Measurements from ENCODE around the gene RNF114. TPM values are rescaled to one million over a fixed set of nuclear protein-coding genes. Genes with fewer than 3 reads are reported as not detected.

The RNF114 gene
- total and polyA plus RNA-seq, 4 donors = 37.6 to 69.7 (median 60.0) TPM

DNA sequence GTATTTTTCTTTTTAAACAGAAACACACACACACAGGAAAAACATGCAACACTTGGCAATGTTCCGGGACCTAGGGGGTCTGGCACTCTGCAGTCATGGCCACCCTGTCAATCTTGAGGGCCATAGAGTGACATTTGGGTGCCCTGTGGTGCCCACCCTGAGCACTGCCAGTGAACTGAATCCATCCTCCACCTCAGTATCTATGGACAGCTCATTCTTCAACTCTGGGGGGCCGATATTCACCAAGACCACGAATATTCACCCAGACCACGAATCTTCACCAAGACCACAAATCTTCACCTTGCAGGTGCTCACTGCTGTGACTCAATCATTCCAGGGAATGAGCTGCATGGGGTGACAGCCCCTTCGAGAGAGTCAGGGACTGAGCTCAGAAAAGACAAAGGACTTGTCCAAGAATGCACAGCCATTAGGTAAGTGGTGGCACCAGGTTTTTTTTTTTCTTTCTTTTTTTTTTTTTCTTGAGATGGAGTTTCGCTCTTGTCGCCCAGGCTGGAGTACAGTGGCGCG is 65.7 kb downstream of the RNF114 start:
- Histone ChIP-seq H3K27me3 (ENCODE audit: control insufficient read depth in 3 of 3, insufficient read depth in 3 of 3, low read length in 2 of 3) (no peaks in the 10 kb centered on the region), H3K4me3 (no peak overlapping the region), H3K27ac (ENCODE audit: low read depth in 1 of 2, low read length in 1 of 2) (no peak overlapping the region), H3K36me3 (ENCODE audit: control insufficient read depth in 4 of 4, insufficient read depth in 4 of 4, low read length in 4 of 4) (no peaks in the 10 kb centered on the region), H3K9me3 (ENCODE audit: control insufficient read depth in 4 of 4, insufficient read depth in 3 of 4, low read length in 3 of 4) (no peaks in the 10 kb centered on the region), H3K4me1 (ENCODE audit: control insufficient read depth in 5 of 5, insufficient read depth in 5 of 5, low read length in 5 of 5) (peaks cover 0 to 2% (median 0%) of the 10 kb centered on the region in 5 donors), H3K9ac (ENCODE audit: insufficient read depth in 1 of 2, low read length in 2 of 2) (no peak overlapping the region)
- WGBS, 2 donors = 74 to 86% methylated on average over 9 of the region's 9 CpGs
- DNase-seq = no peak
- TF ChIP-seq, protein P1, sequence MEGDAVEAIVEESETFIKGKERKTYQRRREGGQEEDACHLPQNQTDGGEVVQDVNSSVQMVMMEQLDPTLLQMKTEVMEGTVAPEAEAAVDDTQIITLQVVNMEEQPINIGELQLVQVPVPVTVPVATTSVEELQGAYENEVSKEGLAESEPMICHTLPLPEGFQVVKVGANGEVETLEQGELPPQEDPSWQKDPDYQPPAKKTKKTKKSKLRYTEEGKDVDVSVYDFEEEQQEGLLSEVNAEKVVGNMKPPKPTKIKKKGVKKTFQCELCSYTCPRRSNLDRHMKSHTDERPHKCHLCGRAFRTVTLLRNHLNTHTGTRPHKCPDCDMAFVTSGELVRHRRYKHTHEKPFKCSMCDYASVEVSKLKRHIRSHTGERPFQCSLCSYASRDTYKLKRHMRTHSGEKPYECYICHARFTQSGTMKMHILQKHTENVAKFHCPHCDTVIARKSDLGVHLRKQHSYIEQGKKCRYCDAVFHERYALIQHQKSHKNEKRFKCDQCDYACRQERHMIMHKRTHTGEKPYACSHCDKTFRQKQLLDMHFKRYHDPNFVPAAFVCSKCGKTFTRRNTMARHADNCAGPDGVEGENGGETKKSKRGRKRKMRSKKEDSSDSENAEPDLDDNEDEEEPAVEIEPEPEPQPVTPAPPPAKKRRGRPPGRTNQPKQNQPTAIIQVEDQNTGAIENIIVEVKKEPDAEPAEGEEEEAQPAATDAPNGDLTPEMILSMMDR (IDR thresholded peaks at IDR 0.05; ENCODE audit: control extremely low read depth, extremely low read depth) = no peak
- no peak for ATAC-seq (ENCODE audit: insufficient read depth, low FRiP score)

DNA sequence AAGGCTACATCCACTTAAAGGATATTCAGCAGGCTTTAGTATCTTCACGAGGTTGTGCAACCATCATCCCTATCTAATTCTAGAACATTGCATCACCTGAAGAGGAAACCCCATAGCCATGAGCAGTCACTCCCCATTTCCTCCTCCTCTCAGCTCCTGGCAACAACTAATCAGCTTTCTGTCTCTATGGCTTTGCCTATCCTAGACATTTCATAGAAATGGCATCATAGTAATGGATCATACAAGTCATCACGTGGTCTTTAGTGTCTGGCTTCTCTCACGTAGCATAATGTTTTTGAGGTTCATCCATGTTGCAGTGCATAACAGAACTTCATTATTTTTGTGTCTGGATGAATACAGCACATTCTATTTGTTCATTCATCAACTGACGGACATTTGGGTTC is 67.1 kb downstream of the RNF114 start:
- TF ChIP-seq, protein P1 (IDR thresholded peaks at IDR 0.05; ENCODE audit: control extremely low read depth, extremely low read depth) = no peak
- no peaks in the 10 kb centered on the region for H3K36me3 ChIP-seq (ENCODE audit: control insufficient read depth in 4 of 4, insufficient read depth in 4 of 4, low read length in 4 of 4)
- H3K27me3 ChIP-seq (ENCODE audit: control insufficient read depth in 3 of 3, insufficient read depth in 3 of 3, low read length in 2 of 3) = no peaks in the 10 kb centered on the region
- H3K4me1 ChIP-seq (ENCODE audit: control insufficient read depth in 5 of 5, insufficient read depth in 5 of 5, low read length in 5 of 5) = peaks cover 0 to 2% (median 0%) of the 10 kb centered on the region in 5 donors
- no peak overlapping the region for H3K4me3 ChIP-seq
- no peak overlapping the region for H3K9ac ChIP-seq (ENCODE audit: insufficient read depth in 1 of 2, low read length in 2 of 2)
- no peaks in the 10 kb centered on the region for H3K9me3 ChIP-seq (ENCODE audit: control insufficient read depth in 4 of 4, insufficient read depth in 3 of 4, low read length in 3 of 4)
- H3K27ac ChIP-seq (ENCODE audit: low read depth in 1 of 2, low read length in 1 of 2) = no peak overlapping the region
- no peak for DNase-seq
- no peak for ATAC-seq (ENCODE audit: insufficient read depth, low FRiP score)
- 41 to 55% methylated on average over 4 of the region's 4 CpGs for WGBS, 2 donors

Small RNA genes within 50 kb of the gene (small RNA-seq; reads per million reads assigned to genes)
- gene RF00017 (ENCODE audit: low replicate concordance) (not detected), gene RF00019 (ENCODE audit: low replicate concordance) (not detected), gene RNU6-147P (ENCODE audit: low replicate concordance) (not detected)

Other genes starting within 250 kb of the RNF114 start
- 10 to 100 TPM; 40.1 to 43.7 TPM for gene B4GALT5, start 222.5 kb upstream of the RNF114 start, total RNA-seq
- 10 to 100 TPM; 13.9 to 56.7 TPM for gene B4GALT5, start 222.5 kb upstream of the RNF114 start, polyA plus RNA-seq
- gene SLC9A8, start 123.6 kb upstream of the RNF114 start, total RNA-seq = 10 to 100 TPM in 1 of 2 donors, 1 to 10 TPM in 1; 7.8 to 21.1 TPM
- gene SLC9A8, start 123.6 kb upstream of the RNF114 start, polyA plus RNA-seq = 10 to 100 TPM in 1 of 2 donors, 1 to 10 TPM in 1; 7.9 to 20.9 TPM
- gene SPATA2, start 20.9 kb upstream of the RNF114 start, total RNA-seq = 1 to 10 TPM; 4.2 to 8.0 TPM
- gene SPATA2, start 20.9 kb upstream of the RNF114 start, polyA plus RNA-seq = 1 to 10 TPM; 4.4 to 5.4 TPM
- gene SNAI1, start 46.6 kb downstream of the RNF114 start, total RNA-seq = 1 to 10 TPM in 1 of 2 donors, under 1 TPM in 1; 0.74 to 3.6 TPM
- gene SNAI1, start 46.6 kb downstream of the RNF114 start, polyA plus RNA-seq = 10 to 100 TPM in 1 of 2 donors, 1 to 10 TPM in 1; 7.3 to 12.0 TPM
- 100 to 1,000 TPM in 1 of 2 donors, 10 to 100 TPM in 1; 65.1 to 103 TPM for gene UBE2V1, start 176.8 kb downstream of the RNF114 start, total RNA-seq
- 10 to 100 TPM; 56.4 to 73.3 TPM for gene UBE2V1, start 176.8 kb downstream of the RNF114 start, polyA plus RNA-seq
- 10 to 100 TPM; 21.9 to 34.8 TPM for gene PEDS1, start 217.3 kb downstream of the RNF114 start, total RNA-seq
- gene PEDS1, start 217.3 kb downstream of the RNF114 start, polyA plus RNA-seq = 10 to 100 TPM; 34.0 to 43.4 TPM